Neural cell (in vitro differentiated cells): ENCODE results near the gene DDX21. TPM values are rescaled to one million over a fixed set of nuclear protein-coding genes. Genes with fewer than 3 reads are reported as not detected.
"Not testable (repeated sequence)": the region's sequence is repeated elsewhere in the genome, so short reads cannot be mapped to it uniquely, and the experiment has no call there.

ENCODE experiments used
- H2AFZ ChIP-seq: fragments of 200-600, 300-800 bp; sonication (generic), shearing (Covaris generic); 2 replicates; pipeline ENCODE4 v1.6.0; 2014; ENCODE audit warnings: low read depth, mild to moderate bottlenecking, antibody characterized with exemption, low read length, moderate library complexity
- H3F3A ChIP-seq: fragments of 200-600 bp; shearing (Covaris generic); 2 replicates; pipeline ENCODE4 v1.6.1; 2016; ENCODE audit warnings: mild to moderate bottlenecking, moderate library complexity, mixed read lengths, antibody characterized with exemption, low read length; ENCODE audit not compliant: insufficient read depth, poor library complexity, severe bottlenecking
- H3K27ac ChIP-seq: fragments of 200-600, 300-800 bp; sonication (generic), shearing (Covaris generic); 2 replicates; pipeline ENCODE4 v1.5.1; 2014; ENCODE audit warnings: mild to moderate bottlenecking, low read length, moderate library complexity
- H3K27me3 ChIP-seq: fragments of 300-800, 200-600 bp; sonication (generic), shearing (Covaris generic); 2 replicates; pipeline ENCODE4 v1.6.0; 2014; ENCODE audit warnings: mild to moderate bottlenecking, low read depth, low read length, moderate library complexity; ENCODE audit not compliant: insufficient read depth
- H3K36me3 ChIP-seq: fragments of 300-800, 200-600 bp; sonication (generic), shearing (Covaris generic); 2 replicates; pipeline ENCODE4 v1.5.1; 2014; ENCODE audit warnings: mild to moderate bottlenecking, antibody characterized with exemption, low read length, moderate library complexity; ENCODE audit not compliant: insufficient read depth
- H3K4me2 ChIP-seq: fragments of 300-800, 200-600 bp; sonication (generic), shearing (Covaris generic); 2 replicates; pipeline ENCODE4 v1.6.0; 2014; ENCODE audit warnings: mild to moderate bottlenecking, low read length
- H3K4me3 ChIP-seq: fragments of 300-800, 200-600 bp; sonication (generic), shearing (Covaris generic); 2 replicates; pipeline ENCODE4 v1.5.1; 2014; ENCODE audit warnings: mild to moderate bottlenecking, low read length, moderate library complexity
- H3K79me2 ChIP-seq: fragments of 200-600 bp; shearing (Covaris generic); replicated peaks from 2 replicates; pipeline ENCODE4 v1.6.0; 2014; ENCODE audit warnings: mild to moderate bottlenecking, low read length, moderate library complexity; ENCODE audit not compliant: insufficient read depth
- H3K9ac ChIP-seq: fragments of 300-800, 200-600 bp; sonication (generic), shearing (Covaris generic); 2 replicates; pipeline ENCODE4 v1.6.1; 2016; ENCODE audit warnings: mild to moderate bottlenecking, low read length, mixed read lengths
- H3K9me2 ChIP-seq: fragments of 200-600 bp; shearing (Covaris generic); 2 replicates; pipeline ENCODE4 v1.6.1; 2016; ENCODE audit warnings: mild to moderate bottlenecking, low read length, mixed read lengths; ENCODE audit not compliant: insufficient read depth
- H3K9me3 ChIP-seq: fragments of 200-600, 300-800 bp; sonication (generic), shearing (Covaris generic); 2 replicates; pipeline ENCODE4 v1.6.1; 2016; ENCODE audit warnings: mild to moderate bottlenecking, mixed run types, low read length, moderate library complexity, mixed read lengths
- H4K20me1 ChIP-seq: fragments of 200-600 bp; shearing (Covaris generic); 2 replicates; pipeline ENCODE4 v1.6.1; 2016; ENCODE audit warnings: mild to moderate bottlenecking, mixed run types; ENCODE audit not compliant: insufficient read depth
- CTCF ChIP-seq: fragments of 450-650 bp; IDR thresholded peaks from 2 replicates; pipeline ENCODE4 v1.5.1; 2014; ENCODE audit warnings: antibody characterized with exemption, mild to moderate bottlenecking, moderate library complexity; ENCODE audit not compliant: poor library complexity, severe bottlenecking
- EP300 ChIP-seq: fragments of 450-650 bp; conservative IDR thresholded peaks from 2 replicates; pipeline ENCODE4 v1.6.1; 2014; ENCODE audit warnings: antibody characterized with exemption, mild to moderate bottlenecking, moderate library complexity; ENCODE audit not compliant: poor library complexity, severe bottlenecking
- EZH2 ChIP-seq: fragments of 200-600, 300-800 bp; shearing (Covaris generic), sonication (generic); IDR thresholded peaks from 2 replicates; pipeline ENCODE4 v1.6.1; 2014; ENCODE audit warnings: antibody characterized with exemption, low read length, borderline replicate concordance, mild to moderate bottlenecking; ENCODE audit not compliant: insufficient read depth, poor library complexity, severe bottlenecking
- MXI1 ChIP-seq: fragments of 450-650 bp; conservative IDR thresholded peaks from 2 replicates; pipeline ENCODE4 v1.6.1; 2014; ENCODE audit warnings: antibody characterized with exemption, mild to moderate bottlenecking; ENCODE audit not compliant: poor library complexity, severe bottlenecking
- POLR2AphosphoS5 ChIP-seq: IDR thresholded peaks from 2 replicates; pipeline ENCODE4 v1.6.1; 2012
- RAD21 ChIP-seq: fragments of 450-650 bp; conservative IDR thresholded peaks from 2 replicates; pipeline ENCODE4 v1.6.1; 2014; ENCODE audit warnings: antibody characterized with exemption, mild to moderate bottlenecking, moderate library complexity
- REST ChIP-seq: IDR thresholded peaks from 2 replicates; pipeline ENCODE4 v1.6.1; 2012; ENCODE audit warnings: borderline replicate concordance
- SMC3 ChIP-seq: fragments of 450-650 bp; conservative IDR thresholded peaks from 2 replicates; pipeline ENCODE4 v1.6.1; 2014; ENCODE audit warnings: antibody characterized with exemption, mild to moderate bottlenecking, moderate library complexity; ENCODE audit not compliant: poor library complexity
- TAF1 ChIP-seq: IDR thresholded peaks from 2 replicates; pipeline ENCODE4 v1.6.1; 2012; ENCODE audit warnings: low read depth
- polyA plus RNA-seq: library from polyadenylated mRNA; depleted of rRNA; stranded (reverse); fragments of >200 nt; gene quantifications from 2 replicates; pipeline ENCODE4 v1.2.3, GENCODE V29; 2014

Gene DDX21
- polyA plus RNA-seq, 1 donor from 2014 or later: 33.0 TPM

- TF ChIP-seq REST (no peak), SMC3 (no peak), POLR2AphosphoS5 (no peak), CTCF (no peak), EP300 (no peak), RAD21 (no peak), EZH2 (no peak), MXI1 (no peak)
- Histone ChIP-seq H3K9me2 (no peaks in the 10 kb centered on the region), H3K36me3 (peaks cover 5% of the 10 kb centered on the region), H2AFZ (no peak overlapping the region), H3K79me2 (no peaks in the 10 kb centered on the region), H3K27ac (no peak overlapping the region), H3F3A (no peaks in the 10 kb centered on the region), H4K20me1 (no peaks in the 10 kb centered on the region), H3K9ac (no peak overlapping the region), H3K9me3 (no peaks in the 10 kb centered on the region), H3K27me3 (no peaks in the 10 kb centered on the region), H3K4me3 (no peak overlapping the region), H3K4me2 (no peak overlapping the region)
Observed at GRCh38 chr10:69009360-69009759, 53.4 kb downstream of the DDX21 start.

DNA sequence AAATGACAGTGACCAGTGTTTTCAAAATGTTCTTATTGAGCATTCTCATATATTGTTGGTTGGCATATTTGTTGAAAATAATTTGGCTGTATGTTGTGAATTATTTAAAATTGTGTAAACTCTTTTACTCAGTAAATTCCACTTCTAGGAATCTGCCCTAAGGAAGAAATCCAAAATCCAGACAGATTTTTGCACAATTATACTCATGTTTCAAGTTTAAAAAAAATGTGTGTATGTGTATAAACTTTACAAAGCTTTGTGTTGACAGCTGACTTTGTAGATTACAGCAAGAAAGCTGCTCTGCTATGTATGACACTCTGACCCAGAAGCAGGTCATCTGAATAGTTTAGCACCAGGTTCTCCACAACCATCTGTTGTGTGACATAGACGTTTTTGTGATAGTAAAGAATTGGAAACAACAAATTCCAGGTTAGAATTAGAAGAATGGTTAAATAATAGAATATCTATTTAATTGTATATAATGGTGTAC is 54.2 kb downstream of the DDX21 start:
- Histone ChIP-seq H3K27me3 (no peaks in the 10 kb centered on the region), H3K4me3 (no peak overlapping the region), H3K9ac (no peak overlapping the region), H3K79me2 (no peaks in the 10 kb centered on the region), H3K4me2 (no peak overlapping the region), H3K9me3 (no peaks in the 10 kb centered on the region), H3K9me2 (no peaks in the 10 kb centered on the region), H3F3A (no peaks in the 10 kb centered on the region), H3K27ac (no peak overlapping the region), H4K20me1 (no peaks in the 10 kb centered on the region), H3K36me3 (peaks cover 5% of the 10 kb centered on the region), H2AFZ (no peak overlapping the region)
- TF ChIP-seq CTCF (no peak), RAD21 (no peak), TAF1 (no peak), EZH2 (no peak), REST (no peak), MXI1 (no peak), POLR2AphosphoS5 (no peak), EP300 (no peak), SMC3 (no peak)

GRCh38 chr10:69012778-69013177 is 56.8 kb downstream of the DDX21 start:
- H3K27me3 ChIP-seq, H3K9me3 ChIP-seq, H3K79me2 ChIP-seq, H3K4me2 ChIP-seq, H4K20me1 ChIP-seq, H3K9ac ChIP-seq, H3K36me3 ChIP-seq, H3K4me3 ChIP-seq, H3K27ac ChIP-seq, H3F3A ChIP-seq, H2AFZ ChIP-seq, H3K9me2 ChIP-seq: not testable (repeated sequence)
